HG02798 (cell line): ENCODE measurements around the gene FGF16.
"Not testable (repeated sequence)": the region's sequence is repeated elsewhere in the genome, so short reads cannot be mapped to it uniquely, and the experiment has no call there.

Experiments
- ATAC-seq: cut with Tn5 transposase; IDR thresholded peaks from one replicate; pipeline ENCODE4 v1.9.1; 2021; ENCODE audit warnings: mild to moderate bottlenecking; ENCODE audit not compliant: unreplicated experiment, poor library complexity

The FGF16 gene

DNA sequence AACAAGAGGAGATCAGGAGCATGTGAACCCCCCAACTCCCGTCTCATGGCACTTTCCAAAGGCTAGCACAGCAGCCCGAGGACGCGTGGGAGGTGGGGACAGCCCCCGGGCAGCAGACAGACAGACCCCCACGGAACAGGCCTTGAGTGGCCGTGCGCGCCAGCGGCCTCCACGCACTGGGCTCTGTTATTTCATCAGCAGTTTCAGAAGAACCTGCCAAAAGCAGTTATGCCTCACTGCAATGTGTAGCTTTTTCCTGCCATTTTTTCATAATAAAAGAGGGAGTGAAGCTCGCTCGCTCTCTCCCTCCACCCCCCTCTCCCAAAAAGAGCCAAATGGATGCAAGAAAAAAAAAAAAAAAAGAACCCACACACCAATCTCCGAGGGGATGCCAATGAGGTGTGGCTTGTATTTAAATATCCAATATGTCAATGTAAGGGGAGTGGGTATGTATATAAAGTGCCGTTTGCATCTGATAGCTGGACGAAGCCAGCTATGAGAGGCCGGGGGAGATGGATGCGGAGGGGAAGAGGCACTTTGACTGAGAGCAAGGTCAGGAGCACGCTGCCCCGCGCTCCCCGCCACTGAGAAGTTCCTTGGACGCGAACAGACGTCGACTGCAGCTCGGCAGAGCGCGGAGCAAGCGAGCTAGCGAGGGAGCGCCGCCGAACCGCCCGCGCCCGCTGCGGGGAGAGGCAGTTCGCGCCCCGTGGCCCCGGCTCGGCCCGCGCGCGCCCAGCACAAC, at the start of gene FGF16:
FGF16 (plus strand) TSS at position 482 of the 745 bp plus-strand sequence. CDS start 286 bp downstream, outside the sequence.
- no peak for ATAC-seq

DNA sequence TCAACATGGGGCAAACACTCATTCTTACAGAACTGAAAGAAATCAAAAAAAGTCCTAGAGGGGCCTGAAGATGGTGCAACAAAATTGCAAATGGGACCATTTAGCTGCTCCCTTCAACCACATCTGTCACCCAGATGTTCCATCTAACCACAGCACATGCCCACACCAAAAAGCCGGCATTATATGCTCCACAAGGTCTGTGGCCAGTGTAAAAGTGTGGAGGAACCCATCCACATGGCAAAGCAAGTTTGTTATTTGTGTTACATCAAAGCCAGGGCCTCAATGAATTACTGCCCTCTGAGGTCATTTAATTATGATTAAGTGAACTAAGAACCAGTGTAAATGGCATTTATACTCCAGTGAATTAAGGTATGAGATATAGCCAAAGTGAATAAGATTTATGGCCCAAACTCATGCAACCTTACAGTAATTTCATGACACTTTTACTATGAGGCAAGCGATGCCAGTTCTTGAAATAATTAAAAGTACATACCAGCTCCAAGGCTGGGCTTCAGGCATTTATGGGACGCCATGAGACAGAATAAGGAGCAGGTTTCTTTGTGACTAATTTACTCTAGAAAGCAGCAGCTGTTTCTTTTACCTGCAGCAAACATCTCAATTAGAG, 48.7 kb upstream of the FGF16 start:
- ATAC-seq, result no peak

DNA sequence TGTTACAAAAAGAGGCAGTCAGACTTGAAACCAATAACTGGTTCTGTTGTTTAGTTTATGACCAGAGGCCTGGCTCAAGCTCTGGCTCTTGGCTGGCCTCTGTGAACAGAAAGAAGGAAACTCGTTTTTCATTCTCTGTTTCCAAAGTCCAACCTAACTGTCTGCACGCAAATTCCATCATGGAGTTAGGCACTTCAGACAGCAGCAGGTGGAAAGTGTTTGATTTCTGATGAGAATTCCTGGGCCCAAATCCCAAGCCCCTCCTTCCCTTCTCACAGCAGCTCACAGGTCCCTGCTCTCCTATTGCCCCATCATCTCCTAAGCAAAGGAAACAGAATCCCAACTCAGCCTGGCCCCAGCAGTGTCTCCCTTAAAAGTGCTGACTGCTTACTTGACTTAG, 42.8 kb upstream of the FGF16 start:
- no peak for ATAC-seq

DNA sequence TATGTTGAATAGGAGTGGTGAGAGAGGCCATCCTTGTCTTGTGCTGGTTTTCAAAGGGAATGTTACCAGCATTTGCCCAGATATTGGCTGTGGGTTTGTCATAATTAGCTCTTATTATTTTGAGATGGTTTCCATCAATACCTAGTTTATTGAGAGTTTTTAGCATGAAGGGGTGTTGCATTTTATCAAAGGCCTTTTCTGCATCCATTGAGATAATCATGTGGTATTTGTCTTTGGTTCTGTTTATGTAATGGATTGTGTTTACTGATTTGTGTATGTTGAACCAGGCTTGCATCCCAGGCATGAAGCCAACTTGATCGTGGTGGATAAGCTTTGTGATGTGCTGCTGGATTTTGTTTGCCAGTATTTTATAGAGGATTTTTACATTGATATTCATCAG, 39.4 kb upstream of the FGF16 start:
- ATAC-seq, result not testable (repeated sequence)

DNA sequence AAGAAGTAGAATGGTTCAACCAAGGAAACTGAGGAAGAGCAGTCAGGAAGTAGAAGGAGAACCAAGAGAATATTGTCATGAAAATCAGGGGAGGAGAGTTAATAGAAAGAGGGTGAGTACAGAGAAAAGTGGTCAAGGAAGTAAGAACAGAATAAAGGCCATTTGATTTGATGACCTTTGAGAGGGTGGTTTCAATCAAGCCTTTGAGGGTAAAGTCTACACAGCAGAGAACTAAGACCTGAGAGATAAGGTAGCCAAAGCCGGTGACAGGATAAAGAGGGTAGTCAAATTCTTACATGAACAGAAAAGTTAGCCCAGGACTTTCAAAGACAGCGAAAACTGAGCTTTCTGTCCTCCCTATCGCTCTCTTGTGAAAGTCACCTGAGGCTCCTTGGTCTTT, 34.6 kb upstream of the FGF16 start:
- ATAC-seq, result no peak

DNA sequence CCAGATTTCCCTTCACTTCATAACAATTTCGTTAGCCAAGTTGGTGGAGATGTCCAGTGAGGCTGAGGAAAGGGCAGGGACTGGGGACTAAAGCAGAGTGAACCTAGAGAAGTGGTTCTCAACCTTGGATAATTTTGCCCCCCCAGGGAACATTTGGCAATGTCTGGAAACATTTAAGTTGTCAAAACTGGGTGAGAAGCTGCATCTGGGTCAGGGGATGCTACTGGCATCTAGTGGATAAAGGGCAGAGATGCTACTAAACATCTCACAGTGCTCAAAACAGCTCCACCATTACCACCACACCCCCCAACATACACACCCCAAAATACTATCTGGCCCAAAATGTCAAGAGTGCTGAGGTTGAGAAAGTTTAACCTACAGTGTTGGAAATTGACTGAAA, 32.0 kb upstream of the FGF16 start:
- ATAC-seq, result no peak

DNA sequence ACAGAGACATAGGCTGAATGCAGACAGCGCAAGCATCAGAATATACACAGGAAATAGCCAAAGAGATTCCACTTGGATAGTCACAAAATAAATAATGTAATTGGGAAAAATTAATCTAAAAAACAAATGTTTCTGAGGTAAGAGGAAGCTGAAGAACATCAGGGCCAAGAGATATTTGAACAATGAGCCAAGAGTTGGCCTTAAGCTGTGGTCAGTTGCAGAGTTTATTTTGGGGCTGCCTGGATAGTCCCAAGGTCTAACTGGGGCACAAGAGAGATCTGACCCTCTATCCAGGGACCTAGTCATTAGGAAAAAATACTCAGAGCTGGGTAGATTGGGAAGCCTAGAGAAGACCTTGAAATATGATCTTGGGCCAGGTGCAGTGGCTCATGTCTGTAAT, 31.3 kb upstream of the FGF16 start:
- ATAC-seq, result no peak

DNA sequence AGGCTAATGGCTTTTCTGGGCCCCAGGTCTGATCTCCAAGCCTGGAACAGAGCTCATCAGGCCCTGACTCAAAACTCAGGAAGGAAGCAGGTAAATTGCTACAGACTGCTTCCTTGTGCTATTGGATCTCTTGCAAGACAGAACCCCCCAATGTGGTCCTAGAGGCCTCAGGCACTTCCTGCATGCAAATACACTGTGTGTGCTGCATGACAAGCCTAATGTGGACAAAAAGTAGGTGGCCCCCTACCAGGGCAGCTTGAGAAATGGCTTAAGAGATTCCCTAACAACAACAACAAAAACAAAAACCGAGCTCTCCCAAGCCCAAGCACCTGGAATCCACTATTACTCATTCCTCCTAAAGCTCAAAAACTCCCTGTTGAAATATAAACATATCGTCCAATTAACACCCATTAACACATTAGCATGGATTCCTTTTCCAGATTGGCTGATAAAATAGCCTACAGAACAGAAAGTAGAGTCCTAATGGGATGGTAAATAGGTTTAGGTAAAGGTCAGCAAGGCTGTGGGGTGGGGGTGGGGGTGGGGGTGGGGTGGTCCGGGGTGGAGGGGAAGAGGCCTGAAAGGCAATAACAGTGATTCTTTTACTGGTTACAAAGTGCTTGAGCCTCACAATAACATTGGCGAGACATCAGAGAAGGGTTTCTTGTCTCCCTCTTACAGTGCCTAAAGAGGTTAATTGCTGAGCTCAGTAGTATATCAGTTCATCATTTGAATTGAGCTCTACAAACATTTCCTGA, 24.1 kb upstream of the FGF16 start:
- ATAC-seq, result no peak

DNA sequence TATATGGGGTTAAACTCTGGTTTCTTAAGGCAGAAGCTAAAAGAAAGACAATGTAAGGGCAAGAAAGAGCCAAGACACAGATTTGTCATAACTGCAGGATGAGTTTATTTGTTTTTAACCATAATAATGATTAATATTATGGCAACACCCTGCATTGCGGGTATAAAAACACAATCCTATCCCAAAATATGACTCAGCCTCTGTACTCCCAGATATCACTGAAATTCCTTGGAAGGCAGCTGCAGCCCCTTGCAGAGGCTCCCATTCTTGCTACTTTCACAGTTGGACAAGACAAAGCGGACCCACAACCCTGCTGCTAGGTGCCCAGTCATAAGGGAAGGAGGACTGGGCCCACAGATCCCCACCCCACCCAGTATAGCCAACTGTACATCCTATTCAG, 20.4 kb upstream of the FGF16 start:
- no peak for ATAC-seq

DNA sequence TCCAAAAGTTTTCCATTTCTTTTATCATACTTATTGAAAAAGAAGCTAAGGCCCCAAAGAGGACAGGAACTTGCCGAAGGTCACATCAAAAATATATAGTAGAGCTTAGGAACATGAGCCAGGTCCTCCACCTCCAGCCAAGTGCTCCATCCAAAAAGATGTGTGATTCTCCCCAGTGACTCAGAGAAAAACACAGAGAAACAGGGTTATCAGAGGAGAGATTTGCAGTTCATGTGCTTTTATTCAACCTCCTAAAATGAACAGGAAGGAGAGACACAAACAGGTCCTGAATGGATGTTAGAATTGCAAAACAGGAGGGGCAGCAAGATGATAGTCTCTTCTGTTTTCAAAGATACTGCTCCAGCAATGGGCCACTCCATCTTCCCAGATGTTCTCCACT, 19.6 kb upstream of the FGF16 start:
- no peak for ATAC-seq

DNA sequence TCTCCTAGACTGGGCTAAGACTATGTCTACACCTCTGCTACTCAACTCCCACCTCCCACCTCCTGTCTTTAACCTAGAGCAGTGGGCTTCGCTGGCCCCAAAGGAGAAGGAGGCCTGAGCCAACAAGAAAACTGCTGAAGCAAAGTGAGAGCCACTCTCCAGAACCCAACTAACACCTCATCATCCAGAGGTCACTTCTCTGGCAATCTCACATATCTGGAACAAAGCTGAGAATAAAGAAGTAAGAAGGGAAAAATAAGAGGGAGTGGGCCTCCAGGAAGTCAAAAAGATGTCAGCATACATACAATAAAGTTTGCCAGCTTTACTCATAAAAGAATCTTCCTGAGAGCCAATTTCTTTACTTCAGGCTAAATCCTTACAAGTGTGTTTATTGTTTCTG, 18.6 kb upstream of the FGF16 start:
- no peak for ATAC-seq

DNA sequence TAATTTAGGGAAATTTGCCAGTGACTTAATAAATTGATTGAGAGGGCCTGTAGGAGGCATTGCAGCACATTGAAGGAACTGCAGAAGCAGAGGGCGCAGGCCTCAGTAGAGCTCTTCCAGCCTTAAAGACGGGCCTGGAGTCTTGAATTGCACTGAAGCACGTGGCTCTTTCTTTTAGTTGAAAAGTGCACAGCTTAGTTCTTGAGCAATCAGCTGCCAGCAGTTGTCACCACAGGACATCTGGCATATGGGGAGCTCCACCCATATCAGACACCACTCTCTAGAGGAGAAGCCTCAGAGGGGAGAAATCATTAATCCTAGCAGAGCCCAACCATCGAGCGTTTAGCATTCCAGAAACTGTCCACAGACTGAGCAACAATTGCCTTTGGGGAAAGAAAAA, 16.0 kb upstream of the FGF16 start:
- no peak for ATAC-seq

DNA sequence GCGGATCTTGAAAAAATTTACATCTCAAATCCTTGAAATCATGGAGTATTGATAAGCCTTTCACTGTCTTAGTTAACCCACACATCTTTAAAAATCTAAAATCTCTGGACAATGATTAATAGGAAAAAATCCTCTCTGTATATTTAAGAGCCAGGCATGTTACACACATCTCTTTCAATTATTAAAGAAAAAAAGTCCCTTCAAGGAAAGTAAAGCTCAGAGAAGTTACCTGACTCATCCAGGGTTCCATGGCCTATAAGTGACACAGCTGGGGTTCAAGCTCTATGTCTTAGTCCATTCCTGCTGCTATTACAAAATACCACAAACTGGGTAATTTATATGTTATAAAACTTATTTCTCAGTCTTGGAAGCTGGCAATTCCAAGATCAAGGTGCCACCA, 14.2 kb upstream of the FGF16 start:
- no peak for ATAC-seq

DNA sequence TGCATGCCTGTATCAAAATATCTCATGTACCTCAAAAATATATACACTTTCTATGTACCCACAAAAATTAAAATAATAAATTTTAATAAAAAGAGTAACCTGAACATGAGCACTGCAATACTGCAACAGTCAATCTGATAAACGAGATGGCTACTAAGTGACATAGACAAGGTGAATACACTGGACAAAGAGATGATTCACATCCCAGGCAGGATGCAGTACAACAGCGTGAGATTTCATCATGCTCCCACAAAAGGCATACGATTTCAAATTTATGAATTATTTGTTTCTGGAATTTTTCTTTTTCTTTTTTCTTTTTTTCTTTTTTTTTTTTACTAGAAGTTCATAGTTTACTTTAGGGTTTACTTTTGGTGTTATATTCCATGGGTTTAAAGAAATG, 12.2 kb upstream of the FGF16 start:
- no peak for ATAC-seq

DNA sequence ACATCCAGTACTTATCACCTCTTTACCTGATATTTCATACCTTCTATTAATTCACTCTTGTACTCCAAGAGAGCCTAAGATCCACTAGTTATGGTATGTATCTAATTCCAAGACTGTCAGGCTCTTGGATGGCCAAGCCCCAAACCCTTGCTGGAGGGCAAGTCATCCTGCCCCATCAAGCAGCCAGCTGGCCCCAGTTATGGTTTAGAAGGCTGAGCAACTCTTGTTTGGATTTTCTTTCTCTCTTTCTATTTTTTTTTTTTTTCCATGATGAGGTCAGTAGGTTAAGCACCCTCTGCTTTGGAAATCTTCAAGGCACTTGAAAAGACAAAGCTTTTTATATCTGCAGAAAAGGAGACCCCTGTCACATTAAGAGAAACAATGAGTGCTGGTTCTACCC, 10.9 kb upstream of the FGF16 start:
- ATAC-seq, result no peak

DNA sequence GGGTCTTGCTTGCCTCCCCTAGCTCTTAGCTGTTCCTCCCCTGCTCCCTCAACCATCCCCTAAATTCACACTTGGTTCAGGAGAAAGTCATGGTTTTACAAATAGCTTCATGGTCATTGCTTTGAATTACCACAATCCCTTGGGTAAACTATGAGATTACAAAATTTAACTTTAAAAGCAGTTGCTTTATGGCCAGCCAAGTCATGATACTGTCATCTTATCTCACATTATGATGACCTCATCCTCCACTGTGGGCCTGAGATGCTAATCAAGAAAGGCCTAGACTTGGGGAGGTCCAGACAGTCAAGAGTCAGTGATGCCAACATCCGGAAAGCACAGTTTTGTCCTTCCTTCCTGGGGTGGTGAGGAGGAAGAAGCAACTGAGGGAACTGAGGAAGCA, 10.5 kb upstream of the FGF16 start:
- ATAC-seq, result no peak

DNA sequence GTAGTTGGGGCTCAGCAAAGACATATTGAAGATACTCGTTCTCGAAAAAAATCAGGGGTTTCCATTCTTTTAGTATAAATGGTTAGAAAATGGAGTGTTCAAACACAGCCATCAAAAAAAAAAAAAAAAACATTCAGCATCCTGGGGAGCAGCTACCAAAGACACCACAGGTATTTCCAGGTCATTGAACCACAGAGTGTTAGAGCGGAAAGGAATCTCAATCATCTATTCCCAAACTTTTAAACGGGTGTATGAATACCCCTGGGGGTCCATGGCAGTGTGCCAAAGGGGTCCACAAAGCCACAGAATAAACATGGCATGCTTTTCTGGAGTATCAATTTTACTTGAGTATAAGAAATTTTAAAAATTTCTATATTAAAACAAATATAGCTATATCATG, 6.9 kb upstream of the FGF16 start:
- no peak for ATAC-seq

DNA sequence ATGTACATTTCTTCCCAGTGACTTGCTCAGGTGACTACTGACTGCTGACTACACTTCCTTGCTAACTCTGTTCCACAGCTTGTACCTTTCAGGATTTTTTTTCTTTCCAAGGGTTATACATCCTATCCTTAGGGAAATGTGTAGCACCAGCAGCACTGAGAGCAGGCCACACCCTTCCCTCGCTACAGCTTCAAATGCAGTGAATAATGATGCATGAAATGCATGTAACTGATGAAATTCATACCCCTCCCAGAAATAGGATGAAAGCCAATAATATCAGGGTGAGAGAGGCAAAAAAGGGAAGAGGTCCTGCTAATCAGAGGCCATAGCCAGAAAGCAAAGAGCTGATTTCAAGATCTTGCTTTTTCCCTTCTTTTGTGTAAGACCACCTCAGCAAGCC, 6.2 kb upstream of the FGF16 start:
- no peak for ATAC-seq

DNA sequence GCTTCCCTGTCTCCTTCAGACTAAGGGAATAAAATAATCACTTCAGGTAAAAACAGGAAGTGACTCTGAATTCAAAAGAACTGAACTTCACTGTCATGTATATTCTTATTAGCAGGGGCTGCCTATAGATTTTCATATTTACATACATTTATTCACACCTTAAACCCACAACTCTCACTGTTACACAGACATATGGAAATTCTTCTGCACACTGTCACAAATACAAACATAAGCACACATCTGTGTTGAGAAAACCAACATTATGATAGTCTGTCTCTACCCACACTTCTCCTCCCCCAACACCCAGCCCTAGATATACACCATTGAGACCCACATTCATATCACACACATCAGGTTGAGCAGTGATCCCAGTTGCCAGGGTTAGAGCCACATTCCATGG, 5.7 kb upstream of the FGF16 start:
- no peak for ATAC-seq

DNA sequence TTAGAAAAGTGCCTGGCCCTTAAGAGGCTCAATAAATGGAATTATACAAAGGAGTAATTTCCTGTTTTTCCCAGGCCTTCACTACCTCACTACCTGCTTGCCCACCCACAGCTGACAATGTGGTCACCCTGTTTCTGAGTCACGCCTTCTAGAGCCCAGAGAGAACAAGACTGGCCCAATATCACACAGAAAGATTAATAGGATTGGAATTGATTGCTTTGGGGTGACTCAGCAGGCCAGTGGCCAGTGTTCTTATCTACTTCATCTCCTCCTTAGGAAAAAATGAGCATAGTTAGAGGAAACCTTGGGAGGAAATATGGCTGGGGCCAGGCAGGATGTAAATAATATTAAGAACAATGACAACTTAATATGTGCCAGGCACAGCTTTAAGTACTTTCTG, 4.5 kb upstream of the FGF16 start:
- no peak for ATAC-seq

DNA sequence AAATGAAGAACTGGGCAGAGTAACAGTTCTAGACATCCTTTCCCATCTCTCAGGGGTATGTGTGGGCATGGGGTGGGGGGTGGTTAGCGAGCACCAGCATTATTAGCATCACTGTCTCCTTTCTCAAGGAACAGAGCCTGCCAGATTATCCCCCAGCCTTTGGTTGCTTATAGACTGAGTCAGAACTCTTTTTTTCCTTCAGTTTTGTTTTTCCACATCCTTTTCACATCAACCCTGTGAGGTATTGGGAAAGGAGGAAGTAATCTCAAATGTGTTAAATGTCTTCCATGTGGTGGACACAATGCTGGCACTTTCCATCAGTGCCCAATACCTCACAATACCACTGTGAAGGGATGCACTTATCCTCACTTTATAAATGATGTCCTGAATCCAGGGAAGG, 3.1 kb upstream of the FGF16 start:
- no peak for ATAC-seq

DNA sequence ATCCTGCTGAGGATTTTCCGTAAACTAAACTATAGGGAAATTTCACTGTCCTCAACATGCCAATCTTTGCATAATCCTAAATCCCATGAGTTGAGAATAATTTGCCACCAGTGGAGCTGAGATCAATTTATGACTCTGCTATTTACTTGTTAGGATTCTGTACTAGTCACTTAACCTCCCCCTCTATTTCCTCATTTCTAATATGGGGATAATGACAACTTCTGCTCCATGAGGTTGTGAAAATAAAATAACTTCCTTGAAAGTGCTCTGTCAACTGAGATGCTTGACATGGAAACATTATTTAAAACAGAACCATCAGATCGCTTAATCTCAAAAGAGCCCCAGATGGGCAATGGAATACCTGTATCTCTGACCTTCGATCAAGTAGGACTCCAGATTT, 2.6 kb upstream of the FGF16 start:
- no peak for ATAC-seq
